HG03378 (cell line): Measurements from ENCODE around the gene PHRF1.
"Not testable (repeated sequence)": the region's sequence is repeated elsewhere in the genome, so short reads cannot be mapped to it uniquely, and the experiment has no call there.

Source experiments
- ATAC-seq: cut with Tn5 transposase; IDR thresholded peaks from one replicate; pipeline ENCODE4 v1.9.1; 2021; ENCODE audit warnings: mild to moderate bottlenecking, moderate library complexity; ENCODE audit not compliant: unreplicated experiment

PHRF1 gene

DNA sequence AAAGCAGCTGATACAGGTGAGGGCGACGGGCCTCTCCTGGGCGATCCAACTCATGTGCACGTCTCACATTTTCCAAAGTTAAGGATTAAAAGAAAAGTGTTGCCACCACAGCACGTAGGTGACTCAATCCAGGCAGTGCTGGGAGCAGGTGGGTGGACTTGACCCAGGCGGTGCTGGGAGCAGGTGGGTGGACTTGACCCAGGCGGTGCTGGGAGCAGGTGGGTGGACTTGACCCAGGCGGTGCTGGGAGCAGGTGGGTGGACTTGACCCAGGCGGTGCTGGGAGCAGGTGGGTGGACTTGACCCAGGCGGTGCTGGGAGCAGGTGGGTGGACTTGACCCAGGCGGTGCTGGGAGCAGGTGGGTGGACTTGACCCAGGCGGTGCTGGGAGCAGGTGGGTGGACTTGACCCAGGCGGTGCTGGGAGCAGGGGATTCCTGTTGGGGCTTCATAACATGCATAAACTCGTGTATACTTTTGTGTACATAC is 71.4 kb downstream of the PHRF1 start:
- ATAC-seq = not testable (repeated sequence)

GRCh38 chr11:650482-650881 is 74.2 kb downstream of the PHRF1 start:
- no peak for ATAC-seq

GRCh38 chr11:653136-653535 is 76.9 kb downstream of the PHRF1 start:
- not testable (repeated sequence) for ATAC-seq

- no peak for ATAC-seq
Measured at GRCh38 chr11:653837-654236, 77.6 kb downstream of the PHRF1 start.

GRCh38 chr11:654444-654843 is 78.2 kb downstream of the PHRF1 start:
- not testable (repeated sequence) for ATAC-seq

- ATAC-seq = no peak
Measured at GRCh38 chr11:655036-655726, 78.9 kb downstream of the PHRF1 start.

GRCh38 chr11:656426-656825 is 80.2 kb downstream of the PHRF1 start:
- no peak for ATAC-seq

DNA sequence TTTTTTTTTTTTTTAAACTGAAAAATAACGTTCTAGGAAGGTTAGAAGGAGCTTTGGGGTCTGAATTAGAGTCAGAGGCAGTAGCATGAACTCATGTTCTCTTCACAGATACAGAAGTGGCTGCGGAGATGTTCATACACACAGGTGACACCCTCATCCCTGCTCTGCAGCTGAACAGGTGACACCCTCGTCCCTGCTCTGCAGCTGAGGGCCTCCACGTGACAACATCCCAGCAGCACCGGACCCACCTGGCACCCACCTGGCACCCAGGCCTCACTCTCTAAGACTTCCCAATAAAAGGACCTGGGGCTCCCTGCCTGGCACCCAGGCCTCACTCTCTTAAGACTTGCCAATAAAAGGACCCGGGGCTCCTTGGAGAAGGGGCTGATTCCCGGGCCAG is 80.6 kb downstream of the PHRF1 start:
- no peak for ATAC-seq

DNA sequence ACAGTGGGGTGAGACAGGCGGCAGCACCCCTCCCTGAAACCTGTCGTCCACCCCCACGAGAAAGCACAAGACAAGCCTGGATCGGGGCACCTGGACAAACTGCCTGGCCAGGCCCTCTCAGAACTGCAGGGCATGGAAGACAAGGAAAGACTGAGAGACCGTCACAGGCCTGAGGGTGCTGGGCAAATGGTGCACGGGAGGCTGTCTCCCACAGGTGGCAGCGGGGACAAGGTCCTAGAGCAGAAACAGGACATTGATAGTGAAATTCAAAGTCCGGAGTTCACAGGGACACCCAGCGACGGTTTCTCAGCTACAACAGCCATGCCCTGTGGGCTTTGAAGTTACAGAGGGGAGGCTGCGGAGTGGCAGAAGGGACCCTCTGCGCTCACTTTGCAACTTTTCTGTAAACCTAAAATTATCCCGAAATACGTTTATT is 81.4 kb downstream of the PHRF1 start:
- ATAC-seq = no peak

DNA sequence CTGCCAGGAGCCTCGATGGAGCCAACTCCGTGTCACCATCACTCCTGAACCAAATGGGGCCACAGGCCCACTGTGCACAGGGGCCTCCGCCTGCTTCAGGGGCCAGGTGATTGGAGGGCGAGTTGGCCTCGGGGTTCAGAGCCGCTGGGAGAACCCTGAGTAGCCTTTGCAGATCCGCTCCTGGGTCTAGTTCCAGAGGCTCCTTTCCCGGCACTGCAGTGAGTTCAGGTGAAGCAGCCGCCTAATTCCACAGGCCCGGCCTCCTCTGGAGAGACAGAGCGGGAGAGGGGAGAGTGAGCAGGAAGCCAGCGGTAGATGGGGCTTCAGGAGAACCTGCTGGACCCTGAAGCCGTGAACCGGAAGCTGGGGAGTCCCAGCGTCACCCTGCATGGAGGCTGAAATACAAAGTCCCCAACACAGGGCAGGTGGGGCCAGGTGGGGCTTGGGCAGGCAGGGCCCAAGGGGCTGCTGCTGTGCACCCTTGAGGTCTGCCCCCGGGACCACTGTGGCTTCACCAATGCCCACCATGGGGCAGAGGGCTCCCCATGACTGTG is 83.3 kb downstream of the PHRF1 start:
- no peak for ATAC-seq

DNA sequence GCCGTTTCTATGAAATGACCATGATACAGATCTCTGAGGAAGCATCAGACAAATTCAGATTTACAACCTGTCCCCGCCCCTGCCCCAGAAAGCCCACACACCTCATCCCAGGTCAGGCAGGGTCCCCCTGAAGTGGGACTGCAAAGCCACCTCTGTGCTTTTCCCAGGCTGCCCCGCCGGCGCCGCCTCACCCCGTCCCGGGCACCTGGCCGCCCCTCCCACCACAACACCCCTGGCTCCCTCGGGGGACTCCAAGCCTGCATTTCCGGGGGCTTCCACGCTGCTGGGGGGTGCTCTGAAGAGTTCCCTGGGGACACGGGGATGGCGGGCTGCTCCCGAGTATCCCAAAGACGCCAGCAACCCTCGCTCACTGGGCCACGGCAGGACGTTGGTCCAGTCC is 84.0 kb downstream of the PHRF1 start:
- ATAC-seq = no peak

DNA sequence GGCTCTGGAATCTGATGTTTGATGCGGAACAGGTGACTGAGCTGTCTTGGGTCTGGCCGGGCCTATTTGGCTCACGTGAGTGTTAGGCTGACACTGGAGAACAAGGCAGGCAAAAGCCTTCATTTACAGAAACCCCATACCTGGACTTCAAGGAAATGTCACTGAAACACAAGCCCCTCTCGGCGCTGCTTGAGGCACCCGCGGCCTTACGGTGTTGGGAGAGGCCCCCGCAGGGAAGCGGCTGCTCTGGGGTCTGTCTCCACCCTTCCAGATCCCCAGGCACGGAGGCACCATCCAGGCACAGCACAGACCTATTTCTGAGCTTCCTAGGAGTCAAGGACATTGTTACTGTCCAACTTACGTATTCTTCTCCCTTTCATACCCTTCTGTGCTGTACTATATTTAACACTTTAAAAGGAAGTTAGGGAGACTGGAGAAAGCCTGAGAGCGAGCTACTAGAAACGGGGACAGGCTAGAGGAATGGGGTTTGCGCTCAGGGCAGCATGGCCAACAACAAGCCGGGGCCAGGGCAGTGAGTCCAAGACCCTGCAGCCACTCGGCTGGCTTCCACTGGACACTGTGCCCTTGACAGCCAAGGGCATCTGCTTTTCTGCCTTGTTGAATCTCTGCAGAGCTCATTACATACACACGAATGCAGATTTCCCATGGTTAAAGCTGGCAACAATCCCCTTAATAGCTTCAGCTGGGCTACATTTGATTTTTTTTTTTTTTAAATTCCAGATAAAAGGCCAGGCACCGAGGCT is 84.6 kb downstream of the PHRF1 start:
- ATAC-seq = no peak
